A172 (cell line): ENCODE data around the gene SULT1C2. TPM values are rescaled to one million over a fixed set of nuclear protein-coding genes. Genes with fewer than 3 reads are reported as not detected.
"Not testable (repeated sequence)": the region's sequence is repeated elsewhere in the genome, so short reads cannot be mapped to it uniquely, and the experiment has no call there.

Experiments used
- DNase-seq: peaks from one replicate; pipeline ENCODE4 v3.0.0-alpha.2; 2015; ENCODE audit warnings: low spot score
- total RNA-seq: library from RNA; depleted of rRNA; stranded (reverse); fragments of >200 nt; shearing (Covaris generic); gene quantifications from 2 replicates; pipeline ENCODE4 v1.2.3, GENCODE V29; 2014; rRNA removed

The SULT1C2 gene
- 0.29 TPM in 1 of 2 replicates, not detected in the other for total RNA-seq

GRCh38 chr2:108288534-108289106, at the start of gene SULT1C2:
TSS of gene SULT1C2 (plus strand) at chr2:108288895. CDS start at chr2:108293668, 4,773 bp downstream.
- DNase-seq: peak; percentile 22

DNA sequence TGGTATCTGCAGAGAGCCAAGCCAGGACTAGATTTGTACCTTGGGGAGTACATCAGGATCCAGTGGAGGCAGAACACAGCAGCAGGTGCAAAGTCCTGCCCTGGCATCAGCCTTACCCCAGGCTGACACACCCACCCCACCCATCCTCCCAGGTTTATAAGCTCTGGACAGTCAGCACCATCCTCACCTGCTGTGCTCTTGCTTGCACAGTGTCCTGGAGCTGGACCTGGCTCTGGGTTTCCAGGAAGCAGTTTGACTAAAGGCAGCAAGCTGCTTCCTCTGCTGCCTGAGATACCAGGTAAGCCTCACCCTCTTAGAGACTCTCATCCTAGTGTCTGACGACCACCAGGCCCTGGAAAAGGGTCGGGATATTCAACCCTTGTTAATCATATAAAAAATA, 48.9 kb upstream of the SULT1C2 start, which contains the start of gene SULT1C3:
Gene SULT1C3 (plus strand): TSS at position 183 of the 400 bp plus-strand sequence. CDS start 7,227 bp downstream, outside the sequence.
- no peak for DNase-seq

DNA sequence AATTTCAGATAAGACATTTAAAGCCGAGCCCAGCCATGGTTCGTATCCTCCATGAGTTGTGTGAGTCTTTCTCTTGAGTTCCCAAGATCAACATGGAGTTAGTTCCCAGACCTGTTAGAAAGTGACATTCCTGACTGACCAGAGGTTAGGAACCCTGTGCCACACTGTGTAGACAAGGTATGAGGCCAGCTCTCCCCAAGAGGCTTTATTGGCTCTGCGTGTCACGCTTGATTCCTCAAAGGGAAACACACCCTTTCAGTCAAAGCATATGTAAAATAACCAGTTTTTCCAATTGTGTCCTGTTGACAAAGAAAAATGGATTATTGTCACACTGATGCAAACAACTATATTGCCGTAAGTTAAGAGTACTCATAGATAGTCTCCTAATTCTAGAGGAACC, 47.7 kb upstream of the SULT1C2 start:
- no peak for DNase-seq

DNA sequence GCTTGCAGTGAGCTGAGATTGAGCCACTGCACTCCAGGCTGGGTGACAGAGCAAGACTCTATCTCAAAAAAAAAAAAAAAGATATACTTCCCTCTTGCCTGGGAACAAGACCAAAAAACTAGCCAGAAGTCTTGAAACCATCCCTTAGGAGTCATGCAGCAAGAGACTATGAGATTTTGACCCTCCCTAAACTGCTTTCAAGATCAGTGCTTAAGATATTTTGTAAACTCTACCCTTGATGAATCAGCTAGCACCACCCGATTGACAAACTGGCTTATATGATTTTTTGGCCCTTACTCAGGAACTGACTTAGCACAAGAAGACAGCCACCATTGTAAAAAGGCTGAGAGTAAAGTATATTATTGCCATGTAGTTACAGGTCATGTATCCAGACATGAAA, 45.1 kb upstream of the SULT1C2 start:
- DNase-seq: no peak

DNA sequence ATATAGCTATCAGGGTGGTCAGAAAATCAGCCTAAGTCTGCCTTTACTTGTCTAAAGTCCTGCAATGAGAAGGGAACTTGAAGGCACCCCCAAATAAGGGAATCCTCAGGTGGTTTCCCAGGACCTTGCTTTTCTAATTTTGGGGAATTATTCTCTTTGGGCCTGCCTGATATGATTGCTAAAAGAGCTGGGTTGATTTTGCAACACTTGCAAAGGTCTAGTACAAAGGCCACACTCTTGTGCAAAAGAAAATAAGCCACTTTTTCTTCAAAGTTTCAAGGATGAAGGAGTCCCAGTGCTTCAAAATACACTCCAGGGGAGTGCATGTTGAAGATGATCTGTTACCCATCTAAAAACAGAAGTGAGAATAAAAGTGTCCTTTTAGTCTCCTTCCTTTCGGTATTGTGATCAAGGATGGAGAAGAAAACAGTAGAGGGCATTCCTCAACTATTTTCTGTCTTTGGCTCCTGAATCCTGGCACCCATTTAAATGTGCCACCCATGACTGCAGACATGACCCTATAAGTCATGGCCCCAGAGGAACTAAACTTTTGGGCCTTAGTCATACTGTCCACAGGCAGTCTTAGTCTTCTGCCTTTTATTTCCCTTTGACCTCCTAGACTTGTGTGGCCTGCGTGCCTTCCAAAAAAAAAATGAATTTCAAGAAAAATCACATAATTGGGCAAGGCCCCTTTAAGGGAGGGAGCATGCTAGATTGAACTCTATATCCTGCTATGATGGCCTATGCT, 43.9 kb upstream of the SULT1C2 start:
- no peak for DNase-seq

GRCh38 chr2:108253106-108253505, 35.6 kb upstream of the SULT1C2 start:
- no peak for DNase-seq

- no peak for DNase-seq
Measured at GRCh38 chr2:108257757-108258331, 30.9 kb upstream of the SULT1C2 start.

DNA sequence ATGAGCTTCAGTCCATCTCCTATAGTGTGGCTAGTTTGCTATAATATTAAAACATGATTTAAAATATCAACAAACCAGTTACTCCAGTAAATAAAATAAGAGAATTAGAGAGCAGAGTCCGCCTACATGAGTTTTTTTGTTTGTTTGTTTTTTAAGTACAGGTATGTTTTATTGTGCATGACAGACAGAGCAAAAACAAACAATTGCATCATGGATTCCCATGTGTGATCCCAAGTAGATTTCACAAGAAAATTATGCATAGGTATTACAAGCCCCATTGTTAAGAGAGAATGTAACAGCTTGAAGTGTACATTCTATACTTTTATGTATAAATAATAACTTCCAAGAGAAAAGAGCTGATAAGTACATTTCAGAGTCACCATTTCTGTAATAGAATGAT, 27.9 kb upstream of the SULT1C2 start:
- DNase-seq: no peak

GRCh38 chr2:108262036-108262435, 26.7 kb upstream of the SULT1C2 start:
- DNase-seq: no peak

DNA sequence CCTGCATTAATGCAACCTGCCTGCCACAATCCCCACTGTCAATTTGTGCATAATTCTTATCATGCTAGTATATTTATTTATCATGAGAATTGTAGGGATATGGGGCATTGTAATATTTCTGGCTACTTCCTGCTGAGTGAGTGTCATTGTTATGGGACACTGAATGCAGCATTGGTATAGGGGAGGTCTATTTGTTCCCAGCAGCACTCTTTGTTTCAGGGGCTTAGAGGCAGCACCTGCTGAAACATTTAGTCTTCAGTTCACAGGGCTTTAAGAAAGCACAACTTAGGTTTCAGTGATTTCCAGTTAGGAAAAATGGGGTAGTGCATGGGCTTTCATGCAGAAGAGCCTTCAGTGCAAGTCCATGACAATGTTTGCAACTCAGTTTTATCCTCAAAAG, 25.3 kb upstream of the SULT1C2 start:
- DNase-seq: no peak

DNA sequence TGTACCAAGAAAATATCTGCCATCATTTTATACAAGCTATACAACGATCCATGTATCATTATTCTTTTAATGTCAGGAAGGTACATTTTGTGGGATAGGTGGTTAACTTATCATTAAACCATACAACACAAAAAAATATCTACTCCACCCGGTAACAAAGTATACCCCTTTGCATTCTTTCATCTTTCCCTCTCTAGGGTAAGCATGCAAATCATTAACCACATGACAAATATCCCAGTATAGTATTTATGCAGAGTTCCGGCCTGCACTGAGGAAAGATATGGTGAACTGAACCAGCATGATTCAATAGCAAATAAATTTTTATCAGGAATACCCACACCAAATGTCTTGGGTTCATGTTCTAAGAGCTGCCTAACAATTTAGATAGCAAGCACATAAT, 22.5 kb upstream of the SULT1C2 start:
- DNase-seq: no peak

DNA sequence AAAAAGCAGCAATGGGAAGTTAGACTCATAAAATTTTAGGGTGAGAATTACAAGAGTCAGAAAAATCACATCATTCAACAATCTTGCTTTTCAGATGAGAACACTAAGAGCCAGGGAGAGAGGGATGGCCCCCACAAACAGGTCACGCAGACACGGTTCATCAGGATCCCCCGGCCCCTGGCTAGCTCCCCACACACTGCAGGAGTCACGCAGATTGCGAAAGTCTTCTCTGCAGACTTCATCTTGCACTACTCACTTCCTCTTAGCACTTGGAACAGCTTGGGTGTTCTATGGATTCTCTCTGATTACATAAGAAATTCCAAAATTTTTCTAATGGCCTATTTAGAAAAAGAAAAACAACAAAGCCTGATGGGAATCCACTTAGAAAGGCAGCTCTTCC, 21.6 kb upstream of the SULT1C2 start:
- no peak for DNase-seq

GRCh38 chr2:108268001-108268400, 20.7 kb upstream of the SULT1C2 start:
- DNase-seq: peak; percentile 86

- DNase-seq: no peak
Measured at GRCh38 chr2:108270346-108270745, 18.3 kb upstream of the SULT1C2 start.

DNA sequence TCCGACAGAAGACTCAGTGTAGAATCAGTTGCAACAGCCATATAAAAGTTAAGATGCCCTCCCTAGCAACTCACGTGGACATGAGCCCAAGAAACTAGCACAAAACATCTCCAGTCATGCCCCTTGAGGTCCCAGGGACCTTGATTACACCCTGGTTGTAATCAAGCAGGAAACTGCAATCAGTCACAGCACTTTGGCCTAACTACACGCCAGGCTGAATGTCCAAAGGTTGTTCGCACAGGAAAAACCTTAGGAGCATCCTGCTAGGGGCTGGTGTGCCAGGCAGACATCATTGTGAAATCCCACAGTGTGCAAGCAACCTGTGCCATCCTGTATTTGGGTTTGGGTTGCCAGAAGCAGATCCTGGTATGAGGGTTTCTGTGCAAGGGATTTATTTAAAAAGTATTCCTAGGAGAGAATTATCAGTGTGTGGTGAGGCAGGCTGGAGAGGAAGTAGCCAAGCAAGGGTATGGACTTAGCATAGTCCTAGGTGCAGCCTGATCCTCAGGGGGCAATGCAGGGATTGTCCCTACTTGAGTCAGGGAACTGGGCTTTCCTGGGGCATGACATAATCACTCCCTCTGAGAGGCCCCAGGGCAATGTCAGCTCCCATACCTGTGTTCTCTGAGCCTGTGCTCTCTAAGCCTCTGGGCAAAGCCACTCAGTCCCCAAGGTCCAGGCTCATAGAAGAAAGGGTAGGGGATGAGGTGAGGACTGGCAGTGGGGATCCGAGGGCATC, 17.8 kb upstream of the SULT1C2 start:
- no peak for DNase-seq

DNA sequence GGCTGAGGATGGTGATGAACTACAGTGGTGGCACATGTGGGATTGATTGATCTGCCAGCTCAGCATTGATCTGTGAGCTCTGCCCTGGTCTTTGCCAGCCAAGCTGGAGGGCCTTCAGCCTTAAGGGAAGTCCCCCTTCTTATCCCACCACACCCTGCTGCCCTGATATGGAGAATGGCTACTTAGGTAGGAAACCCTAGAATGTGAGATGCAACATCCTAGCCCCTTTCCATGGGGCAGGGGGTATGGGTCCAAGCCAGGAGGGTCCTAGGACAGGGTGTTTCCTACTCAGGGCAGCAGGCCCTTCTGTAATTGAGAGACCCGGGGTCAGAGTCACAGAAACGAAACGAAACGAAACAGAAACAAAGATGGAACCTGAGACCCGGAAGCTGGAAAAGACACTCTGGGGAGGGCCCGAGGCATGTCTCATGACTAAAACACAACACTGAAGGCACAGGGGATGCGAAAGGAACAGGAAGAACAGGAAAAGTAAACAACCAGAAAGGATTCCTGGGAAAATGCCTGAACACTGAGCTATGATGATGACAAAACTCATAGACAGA, 16.9 kb upstream of the SULT1C2 start:
- DNase-seq: peak; percentile 68

- DNase-seq: no peak
Measured at GRCh38 chr2:108278631-108279030, 10.1 kb upstream of the SULT1C2 start.

DNA sequence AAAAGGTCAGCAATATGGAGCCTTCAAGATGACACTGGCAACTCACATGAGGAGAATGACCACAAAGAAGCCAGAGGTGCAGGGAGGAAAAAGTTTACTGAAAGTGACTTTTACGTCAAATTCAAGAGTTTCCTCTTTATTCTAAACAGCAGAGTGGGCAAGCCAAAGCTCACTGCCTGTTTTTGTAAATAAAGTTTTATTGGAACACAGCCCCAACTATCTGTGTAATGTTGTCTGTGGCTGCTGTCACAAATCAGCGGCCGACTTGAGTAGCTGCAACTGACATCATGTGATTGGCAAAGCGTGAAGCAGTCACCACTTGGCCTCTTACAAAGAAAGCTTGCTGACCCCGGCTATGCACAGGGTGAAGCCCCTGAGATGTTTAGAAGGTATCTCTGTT, 9.2 kb upstream of the SULT1C2 start:
- no peak for DNase-seq

GRCh38 chr2:108280466-108280865, 8.2 kb upstream of the SULT1C2 start:
- DNase-seq: no peak

- not testable (repeated sequence) for DNase-seq
Measured at GRCh38 chr2:108284566-108284965, 4.1 kb upstream of the SULT1C2 start.

DNA sequence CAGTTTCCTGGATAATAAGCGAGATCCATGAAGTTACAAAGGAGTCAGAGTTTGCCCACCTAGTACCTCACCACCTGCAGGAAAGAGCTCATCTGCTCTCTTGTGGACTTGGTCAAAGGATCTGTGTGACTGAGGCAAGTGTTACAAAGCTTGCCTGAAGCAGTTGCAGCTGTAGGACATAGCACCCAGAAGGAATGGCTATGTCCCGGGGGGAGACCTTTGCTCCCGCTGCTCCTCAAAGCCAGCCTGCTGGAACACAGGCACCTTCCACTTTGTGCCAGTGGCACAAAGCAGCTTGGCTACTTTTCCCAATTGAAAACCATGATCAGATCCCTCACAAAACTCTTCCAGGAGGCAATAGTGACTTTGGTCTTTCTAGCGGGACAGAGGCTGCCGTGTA, 3.1 kb upstream of the SULT1C2 start:
- DNase-seq: no peak

DNA sequence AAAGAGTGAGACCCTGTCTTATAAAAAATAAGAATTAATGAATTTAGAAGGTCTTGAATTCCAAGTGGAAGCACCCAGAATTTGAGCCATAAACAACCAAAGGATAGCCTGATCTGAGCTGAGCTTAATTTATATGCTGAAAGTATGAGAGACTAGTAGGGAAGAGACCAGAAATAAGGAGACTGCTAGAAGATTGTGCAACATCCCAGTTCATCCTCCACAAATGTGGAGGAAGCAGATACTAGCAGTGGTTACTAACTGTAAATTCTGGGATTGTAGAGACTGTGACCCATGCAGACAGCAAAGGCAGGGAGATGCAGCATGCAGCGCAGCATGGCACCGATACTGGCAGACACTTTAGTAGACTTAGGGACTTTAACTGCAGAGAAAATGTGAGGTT, 1.5 kb upstream of the SULT1C2 start:
- no peak for DNase-seq
